HepG2 (cell line): Measurements from ENCODE around the gene PIAS1.

Experiments used
- ADNP ChIP-seq: sonication (generic); formaldehyde crosslinking; IDR thresholded peaks from 2 replicates; pipeline ENCODE4 v1.4.0; 2020; ENCODE audit warnings: missing genetic modification reagents
- AKNA ChIP-seq: sonication (generic); formaldehyde crosslinking; IDR thresholded peaks from 2 replicates; pipeline ENCODE4 v1.4.0; 2020; ENCODE audit warnings: missing genetic modification reagents, borderline replicate concordance
- CBFB ChIP-seq: sonication (generic); formaldehyde crosslinking; IDR thresholded peaks from 2 replicates; pipeline ENCODE4 v1.4.0; 2020; ENCODE audit warnings: missing genetic modification reagents
- DPF2 ChIP-seq: sonication (generic); formaldehyde crosslinking; IDR thresholded peaks from 2 replicates; pipeline ENCODE4 v1.4.0; 2020; ENCODE audit warnings: mild to moderate bottlenecking, low read depth, missing genetic modification reagents, borderline replicate concordance
- KLF6 ChIP-seq: IDR thresholded peaks from 2 replicates; pipeline ENCODE4 v1.8.0; 2016; ENCODE audit warnings: missing biosample characterization, missing genetic modification reagents
- PCBP2 ChIP-seq: fragments of 200-400 bp; formaldehyde crosslinking; optimal IDR thresholded peaks from 2 replicates; pipeline ENCODE3; 2018; ENCODE audit warnings: low read length, low read depth; ENCODE audit not compliant: poor library complexity, severe bottlenecking
- POLR2A ChIP-seq, 2 experiments: IDR thresholded peaks; 2 replicates each; pipeline ENCODE4 v1.6.1; 2011; ENCODE audit warnings: low read depth in 2 of 2, low read length in 2 of 2, mild to moderate bottlenecking in 1 of 2, moderate library complexity in 1 of 2; ENCODE audit not compliant: insufficient read depth in 1 of 2
- SRF ChIP-seq: IDR thresholded peaks from 2 replicates; pipeline ENCODE4 v1.6.1; 2011; ENCODE audit warnings: mild to moderate bottlenecking, low read depth, low read length, moderate library complexity
- ZNF607 ChIP-seq: sonication (generic); formaldehyde crosslinking; IDR thresholded peaks from 2 replicates; pipeline ENCODE4 v1.5.1; 2020; ENCODE audit warnings: missing genetic modification reagents, mild to moderate bottlenecking, borderline replicate concordance
- ZNF629 ChIP-seq: sonication (generic); formaldehyde crosslinking; conservative IDR thresholded peaks from 2 replicates; pipeline ENCODE4 v1.5.0; 2020; ENCODE audit warnings: missing genetic modification reagents
- TF ChIP-seq, protein P1 (sequence below): sonication (generic); formaldehyde crosslinking; IDR thresholded peaks from 2 replicates; pipeline ENCODE4 v1.5.0; 2020; ENCODE audit warnings: mild to moderate bottlenecking, missing genetic modification reagents, moderate library complexity
- TF ChIP-seq, protein P2 (sequence below): sonication (generic); formaldehyde crosslinking; IDR thresholded peaks from 2 replicates; pipeline ENCODE4 v1.4.0; 2020; ENCODE audit warnings: missing genetic modification reagents
- TF ChIP-seq, protein P3 (sequence below): IDR thresholded peaks from 2 replicates; pipeline ENCODE4 v1.6.1; 2012; ENCODE audit warnings: inconsistent platforms

GRCh38 chr15:68227643-68228142 is 173.6 kb downstream of the PIAS1 start:
- TF ChIP-seq ZNF629 (CRISPR knock-in tag) (no peak), CBFB (CRISPR knock-in tag) (no peak), DPF2 (CRISPR knock-in tag) (no peak), KLF6 (CRISPR knock-in tag) (no peak), POLR2A (IDR thresholded peaks at IDR 0.05; ENCODE audit: insufficient read depth in 1 of 2, low read depth in 2 of 2, low read length in 2 of 2) (0 out of 4 replicates have a peak, but pooled peaks of 1 of the 2 experiments have one; percentile 1), SRF (no peak), PCBP2 (no peak), ZNF607 (CRISPR knock-in tag) (no peak), ADNP (no peak), AKNA (CRISPR knock-in tag) (no peak)
- TF ChIP-seq, protein P1, sequence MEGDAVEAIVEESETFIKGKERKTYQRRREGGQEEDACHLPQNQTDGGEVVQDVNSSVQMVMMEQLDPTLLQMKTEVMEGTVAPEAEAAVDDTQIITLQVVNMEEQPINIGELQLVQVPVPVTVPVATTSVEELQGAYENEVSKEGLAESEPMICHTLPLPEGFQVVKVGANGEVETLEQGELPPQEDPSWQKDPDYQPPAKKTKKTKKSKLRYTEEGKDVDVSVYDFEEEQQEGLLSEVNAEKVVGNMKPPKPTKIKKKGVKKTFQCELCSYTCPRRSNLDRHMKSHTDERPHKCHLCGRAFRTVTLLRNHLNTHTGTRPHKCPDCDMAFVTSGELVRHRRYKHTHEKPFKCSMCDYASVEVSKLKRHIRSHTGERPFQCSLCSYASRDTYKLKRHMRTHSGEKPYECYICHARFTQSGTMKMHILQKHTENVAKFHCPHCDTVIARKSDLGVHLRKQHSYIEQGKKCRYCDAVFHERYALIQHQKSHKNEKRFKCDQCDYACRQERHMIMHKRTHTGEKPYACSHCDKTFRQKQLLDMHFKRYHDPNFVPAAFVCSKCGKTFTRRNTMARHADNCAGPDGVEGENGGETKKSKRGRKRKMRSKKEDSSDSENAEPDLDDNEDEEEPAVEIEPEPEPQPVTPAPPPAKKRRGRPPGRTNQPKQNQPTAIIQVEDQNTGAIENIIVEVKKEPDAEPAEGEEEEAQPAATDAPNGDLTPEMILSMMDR (CRISPR knock-in tag) = no peak
- TF ChIP-seq, protein P2, sequence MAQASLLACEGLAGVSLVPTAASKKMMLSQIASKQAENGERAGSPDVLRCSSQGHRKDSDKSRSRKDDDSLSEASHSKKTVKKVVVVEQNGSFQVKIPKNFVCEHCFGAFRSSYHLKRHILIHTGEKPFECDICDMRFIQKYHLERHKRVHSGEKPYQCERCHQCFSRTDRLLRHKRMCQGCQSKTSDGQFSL = no peak
- TF ChIP-seq, protein P3, sequence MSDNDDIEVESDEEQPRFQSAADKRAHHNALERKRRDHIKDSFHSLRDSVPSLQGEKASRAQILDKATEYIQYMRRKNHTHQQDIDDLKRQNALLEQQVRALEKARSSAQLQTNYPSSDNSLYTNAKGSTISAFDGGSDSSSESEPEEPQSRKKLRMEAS = no peak
